ENCODE results near the gene MTERF4. TPM values are rescaled to one million over a fixed set of nuclear protein-coding genes. Genes with fewer than 3 reads are reported as not detected.
A peak's percentile ranks its signal among the peaks of the same experiment; 100 is the strongest.

Gene MTERF4
- total and polyA plus RNA-seq, 2 of the 4 experiments (the other 2 are of a cell fraction) = 26.6 to 33.3 TPM

- no peak for TF ChIP-seq MXI1 (IDR thresholded peaks at IDR 0.05; ENCODE audit: borderline replicate concordance, low read depth, low read length)
- TF ChIP-seq RAD21 (IDR thresholded peaks at IDR 0.05; ENCODE audit: low read length) = no peak
- TF ChIP-seq RFX5 (IDR thresholded peaks at IDR 0.05; ENCODE audit: low read depth, low read length) = no peak
- no peak for TF ChIP-seq MAFK (IDR thresholded peaks at IDR 0.05; ENCODE audit: low read depth, low read length)
- TF ChIP-seq CEBPB (IDR thresholded peaks at IDR 0.05; ENCODE audit: low read depth, low read length) = no peak
- no peak for TF ChIP-seq SMC3 (IDR thresholded peaks at IDR 0.05; ENCODE audit: low read depth, low read length)
Observed at GRCh38 chr2:241067501-241068135, 34.5 kb downstream of the MTERF4 start (continued).

- H3K4me3 ChIP-seq (ENCODE audit: insufficient read depth, low read depth, low read length) = no peak overlapping the region
- POLR2A ChIA-PET (ENCODE audit: unreplicated experiment) = no interaction called here
- H3K27ac ChIP-seq (ENCODE audit: insufficient read depth, low read length) = no peak overlapping the region
- peak; percentile 47; the same call in 1 of the 2 replicates for ATAC-seq (ENCODE audit: low read depth)
- no peak overlapping the region for H3K18ac ChIP-seq (ENCODE audit: low read depth, low read length)
- H4K5ac ChIP-seq (ENCODE audit: low read depth, low read length) = no peak overlapping the region
- no peaks in the 10 kb centered on the region for H4K20me1 ChIP-seq (ENCODE audit: insufficient read depth, low read length)
- no peak overlapping the region for H3K14ac ChIP-seq (replicated peaks; ENCODE audit: low read depth, low read length)
- H3K56ac ChIP-seq (ENCODE audit: extremely low read depth, insufficient read depth, low read length) = no peak overlapping the region
- no peak overlapping the region for H2AK9ac ChIP-seq (replicated peaks; ENCODE audit: low read depth, low read length, poor library complexity)
- H2BK20ac ChIP-seq (ENCODE audit: low read depth, low read length) = no peak overlapping the region
- H3K9me3 ChIP-seq (ENCODE audit: control insufficient read depth, insufficient read depth, low read length) = no peaks in the 10 kb centered on the region
- H3K4ac ChIP-seq (ENCODE audit: low read depth, low read length) = no peak overlapping the region
- 78% methylated on average over 13 of the region's 15 CpGs; no CpG with 5 or more reads in 1 of the 2 experiments for WGBS, 2 experiments (ENCODE audit: extremely low coverage in 2 of 2, insufficient read length in 1 of 2)
- H3K9ac ChIP-seq (ENCODE audit: low read depth, low read length) = no peak overlapping the region
- H2AK5ac ChIP-seq (ENCODE audit: low read depth, low read length) = no peak overlapping the region
- CTCF ChIA-PET = interaction anchor here (0.6 kb wide), 1 partner anchor 201 kb away, joined by 4 read pairs; no protein-coding TSS in a partner anchor
- in situ Hi-C loops (cut with MboI; ENCODE audit: low sequenced_read_pairs) (no loop called here), intact Hi-C loops (cut with micrococcal nuclease) (no loop called here), dilution Hi-C loops (cut with HindIII; ENCODE audit: low sequenced_read_pairs, unreplicated experiment) (no loop called here)
- no peak overlapping the region for H2BK15ac ChIP-seq (ENCODE audit: low read depth, low read length)
- no TSS peak for BruUV-seq (replicated peaks)
- H3K4me1 ChIP-seq (ENCODE audit: control insufficient read depth, insufficient read depth, low read length) = no peaks in the 10 kb centered on the region
- DNase-seq = no peak
- H3K23ac ChIP-seq (ENCODE audit: low read depth, low read length) = no peak overlapping the region
- H2BK120ac ChIP-seq (ENCODE audit: low read depth, low read length) = no peak overlapping the region
- H3K27me3 ChIP-seq (ENCODE audit: control insufficient read depth, insufficient read depth, low read length) = no peaks in the 10 kb centered on the region
- no peak overlapping the region for H4K8ac ChIP-seq (ENCODE audit: low read depth in 2 of 2, low read length in 2 of 2)
- no peaks in the 10 kb centered on the region for H3K9me1 ChIP-seq (ENCODE audit: insufficient read depth, low read length)
- peaks cover 35% of the 10 kb centered on the region; the same call in 1 of the 2 replicates for H3K36me3 ChIP-seq (ENCODE audit: control insufficient read depth, insufficient read depth, low read length)
- no peak overlapping the region for H2AFZ ChIP-seq (replicated peaks; ENCODE audit: low read length, poor library complexity)
- H4K91ac ChIP-seq (ENCODE audit: insufficient read depth, low read depth, low read length) = no peak overlapping the region
- no peak overlapping the region for H2BK5ac ChIP-seq (ENCODE audit: low read depth, low read length, poor library complexity, severe bottlenecking)
- H3K4me2 ChIP-seq (ENCODE audit: low read depth, low read length) = no peak overlapping the region
- no peaks in the 10 kb centered on the region for H3K79me1 ChIP-seq (ENCODE audit: low read depth in 1 of 2, low read length in 2 of 2)
- no peak for TF ChIP-seq RCOR1 (IDR thresholded peaks at IDR 0.05; ENCODE audit: insufficient replicate concordance, low read length)
- TF ChIP-seq CEBPB (IDR thresholded peaks at IDR 0.05; ENCODE audit: low read depth, low read length) = no peak
- TF ChIP-seq RFX5 (IDR thresholded peaks at IDR 0.05; ENCODE audit: low read depth, low read length) = no peak
- no peak for TF ChIP-seq NFE2L2 (IDR thresholded peaks at IDR 0.05; ENCODE audit: low read depth, low read length)
- TF ChIP-seq FOS (IDR thresholded peaks at IDR 0.05; ENCODE audit: low read depth, low read length) = no peak
- TF ChIP-seq RAD21 (IDR thresholded peaks at IDR 0.05; ENCODE audit: low read length) = no peak
- no peak for TF ChIP-seq POLR2A (IDR thresholded peaks at IDR 0.05; ENCODE audit: low read depth, low read length)
- TF ChIP-seq CTCF (conservative IDR thresholded peaks at IDR 0.05; ENCODE audit: low read depth, low read length) = no peak
- TF ChIP-seq ELK1 (IDR thresholded peaks at IDR 0.05; ENCODE audit: borderline replicate concordance, low read depth, low read length) = no peak
- no peak for TF ChIP-seq BHLHE40 (IDR thresholded peaks at IDR 0.05; ENCODE audit: low read depth, low read length)
Observed at GRCh38 chr2:241066893-241067341, 35.2 kb downstream of the MTERF4 start.

Data from IMR-90 (cell line).